ENCODE data around the gene PRXL2B.
"Not testable (repeated sequence)": the region's sequence is repeated elsewhere in the genome, so short reads cannot be mapped to it uniquely, and the experiment has no call there.

The PRXL2B gene

GRCh38 chr1:2564815-2565374, 21.7 kb upstream of the PRXL2B start:
- DNase-seq: no peak

GRCh38 chr1:2566101-2567045, 20.2 kb upstream of the PRXL2B start:
- no peak for DNase-seq

DNA sequence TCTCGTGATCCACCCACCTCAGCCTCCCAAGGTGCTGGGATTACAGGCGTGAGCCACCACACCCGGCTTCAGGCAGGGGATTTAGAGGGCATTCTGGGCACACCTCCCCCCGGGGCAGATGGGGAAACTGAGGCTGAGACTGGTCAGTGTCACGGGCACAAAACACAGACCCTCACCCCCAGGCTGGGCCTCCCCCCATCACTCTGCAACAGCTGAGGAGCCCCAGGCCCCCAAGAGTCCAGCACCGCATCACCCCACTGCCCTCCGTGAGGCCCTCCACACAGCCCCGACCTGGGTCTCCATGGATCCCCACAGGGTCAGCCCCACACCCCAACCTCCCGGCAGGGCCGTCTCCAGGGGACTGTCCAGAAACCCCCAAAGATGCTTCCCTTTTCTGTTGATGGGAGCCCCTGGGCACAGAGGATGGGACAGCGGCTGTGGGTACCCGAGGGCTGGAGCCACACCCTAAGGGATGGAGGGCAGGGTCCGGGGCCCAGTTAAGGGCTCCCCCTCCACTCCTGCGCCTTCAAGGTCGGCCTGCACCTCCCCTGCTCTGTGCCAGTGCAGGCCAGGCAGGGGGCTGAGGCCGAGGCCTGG, 19.4 kb upstream of the PRXL2B start:
- DNase-seq: no peak

DNA sequence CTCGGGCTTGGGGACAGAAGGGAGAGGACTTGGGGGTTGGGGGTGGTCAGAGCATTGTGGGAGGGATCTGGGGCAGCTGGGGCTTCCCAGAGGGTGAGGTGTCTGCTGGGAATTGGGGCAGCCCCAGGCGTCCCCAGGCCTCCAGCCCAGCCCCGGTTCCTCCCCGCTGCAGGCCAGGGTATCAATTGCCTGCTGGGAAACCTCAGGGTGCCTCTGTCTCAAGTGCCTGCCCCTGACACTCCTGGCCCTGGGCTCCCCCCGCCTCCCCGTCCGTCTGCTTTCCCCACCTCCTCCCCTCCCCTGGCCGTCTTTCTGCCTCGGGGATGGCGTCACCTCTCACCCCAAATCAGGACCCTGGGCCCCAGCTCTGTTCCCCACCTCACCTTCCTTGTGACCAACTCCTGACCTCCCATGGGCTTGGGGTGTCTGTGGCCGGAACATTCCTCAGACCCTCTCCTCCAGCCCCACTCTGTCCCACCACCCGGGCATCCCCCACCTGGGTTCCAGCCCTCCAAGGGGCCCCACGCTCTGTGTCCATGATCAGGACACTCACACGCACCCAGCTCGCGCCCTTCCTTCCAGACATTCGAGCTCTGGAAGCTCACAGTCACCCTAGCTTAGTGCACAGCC, 18.3 kb upstream of the PRXL2B start:
- not testable (repeated sequence) for DNase-seq

- no peak for DNase-seq
Measured at GRCh38 chr1:2569060-2569459, 17.5 kb upstream of the PRXL2B start.

GRCh38 chr1:2569703-2570102, 16.9 kb upstream of the PRXL2B start:
- not testable (repeated sequence) for DNase-seq

DNA sequence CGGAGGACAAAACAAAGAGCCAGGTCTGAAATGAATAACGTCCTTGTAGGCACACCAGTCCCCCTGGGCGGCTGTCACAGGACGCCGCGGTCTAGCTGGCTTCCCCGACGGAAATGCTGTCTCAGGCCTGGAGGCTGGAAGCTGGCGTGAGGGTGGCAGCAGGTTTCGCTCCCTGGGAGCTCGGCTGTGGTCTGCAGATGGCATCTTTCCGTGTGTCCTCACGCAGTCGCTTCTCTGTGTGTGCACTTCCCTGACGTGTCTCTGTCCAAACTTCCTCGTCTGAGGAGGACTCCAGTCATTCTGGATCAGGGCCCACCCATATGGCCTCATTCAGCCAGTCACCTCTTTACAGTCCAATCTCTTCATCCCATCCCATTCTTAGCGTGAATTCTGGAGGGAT, 16.2 kb upstream of the PRXL2B start:
- DNase-seq: no peak

DNA sequence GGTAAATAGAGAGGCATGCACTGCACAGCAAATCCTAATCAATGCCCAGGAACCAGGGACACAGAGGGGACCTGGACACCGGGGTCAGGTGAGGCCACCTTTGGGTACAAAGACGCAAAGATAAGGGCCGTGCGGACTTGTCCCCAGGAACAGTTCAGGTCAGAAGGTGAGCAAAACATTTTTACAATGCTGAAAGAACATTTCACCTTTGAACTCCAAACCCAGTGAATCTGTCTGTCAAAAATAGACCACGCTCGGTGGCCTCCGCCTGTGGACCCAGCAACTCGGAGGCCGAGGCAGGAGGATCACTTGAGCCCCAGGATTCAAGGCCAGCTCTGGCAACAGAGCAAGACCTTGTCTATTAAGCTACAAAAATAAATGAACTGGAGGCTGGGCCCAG, 15.2 kb upstream of the PRXL2B start:
- DNase-seq: no peak

DNA sequence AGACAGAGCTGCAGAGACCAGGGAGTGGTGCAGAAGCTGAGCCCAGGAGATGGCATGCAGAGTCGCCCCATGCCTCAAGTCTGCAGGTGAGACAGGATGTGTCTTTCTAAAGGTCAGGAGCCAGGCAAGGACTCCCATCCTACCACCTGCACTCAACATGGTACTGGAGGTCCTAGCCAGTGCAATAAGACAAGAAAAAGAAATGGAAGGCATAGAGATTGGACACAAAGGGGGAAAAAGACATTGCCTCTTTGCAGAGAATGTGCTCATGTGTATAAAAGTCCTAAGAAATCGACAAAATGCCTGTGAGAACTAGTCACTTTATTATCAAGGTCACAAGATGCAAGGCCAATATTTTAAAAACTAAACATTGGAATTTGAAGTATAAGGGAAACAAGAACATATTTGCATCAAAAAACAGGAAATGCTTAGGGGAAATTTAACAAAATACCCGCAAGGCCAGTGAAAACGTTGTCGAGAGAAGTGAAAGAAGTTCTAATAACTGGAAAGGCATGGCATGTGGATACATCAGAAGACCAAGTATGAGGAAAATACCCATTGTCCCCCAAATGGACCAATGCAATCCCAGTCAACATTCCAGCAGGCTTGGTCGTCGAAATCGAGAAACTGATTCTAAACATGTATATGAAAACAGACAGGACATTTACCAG, 13.2 kb upstream of the PRXL2B start:
- no peak for DNase-seq

GRCh38 chr1:2574350-2574749, 12.2 kb upstream of the PRXL2B start:
- DNase-seq: no peak

- DNase-seq: no peak
Measured at GRCh38 chr1:2575801-2576663, 10.5 kb upstream of the PRXL2B start.

GRCh38 chr1:2577565-2578075, 9.0 kb upstream of the PRXL2B start:
- DNase-seq: peak; percentile 73 to 75

DNA sequence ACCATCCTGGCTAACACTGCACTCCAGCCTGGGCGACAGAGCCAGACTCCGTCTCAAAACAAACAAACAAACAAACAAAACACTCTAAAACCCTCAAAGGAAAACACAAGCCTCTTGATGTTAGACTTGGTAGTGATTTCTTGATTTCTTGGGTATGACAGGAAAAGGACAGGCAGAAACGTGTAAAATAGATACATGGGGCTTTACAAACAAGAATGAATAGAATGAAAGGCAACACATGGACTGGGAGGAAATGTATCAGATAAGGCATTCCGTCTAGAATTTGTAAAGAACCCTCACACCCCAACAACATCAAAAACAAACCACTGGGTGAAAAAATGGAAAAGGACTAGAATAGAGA, 7.8 kb upstream of the PRXL2B start:
- no peak for DNase-seq

- no peak for DNase-seq
Measured at GRCh38 chr1:2580691-2581090, 5.9 kb upstream of the PRXL2B start.

DNA sequence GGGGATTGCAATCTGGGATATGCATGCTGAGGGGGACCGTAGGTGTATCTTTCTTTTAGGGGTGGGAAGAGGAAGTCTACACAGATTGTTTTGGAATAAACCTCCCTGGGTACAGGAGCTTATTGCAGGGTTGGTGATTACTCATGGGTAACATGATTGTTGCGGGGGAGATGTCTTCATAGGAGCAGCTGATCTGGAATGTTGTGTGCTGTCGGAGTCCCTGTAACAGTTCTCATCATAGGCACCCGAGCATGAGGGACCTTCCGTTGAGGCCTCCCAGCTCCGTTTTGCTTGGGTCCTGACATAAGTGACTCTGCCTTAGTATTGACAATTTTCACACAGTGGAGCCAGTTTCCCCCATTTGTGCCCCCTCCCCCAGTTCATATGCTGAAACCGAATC, 4.2 kb upstream of the PRXL2B start:
- DNase-seq: no peak

DNA sequence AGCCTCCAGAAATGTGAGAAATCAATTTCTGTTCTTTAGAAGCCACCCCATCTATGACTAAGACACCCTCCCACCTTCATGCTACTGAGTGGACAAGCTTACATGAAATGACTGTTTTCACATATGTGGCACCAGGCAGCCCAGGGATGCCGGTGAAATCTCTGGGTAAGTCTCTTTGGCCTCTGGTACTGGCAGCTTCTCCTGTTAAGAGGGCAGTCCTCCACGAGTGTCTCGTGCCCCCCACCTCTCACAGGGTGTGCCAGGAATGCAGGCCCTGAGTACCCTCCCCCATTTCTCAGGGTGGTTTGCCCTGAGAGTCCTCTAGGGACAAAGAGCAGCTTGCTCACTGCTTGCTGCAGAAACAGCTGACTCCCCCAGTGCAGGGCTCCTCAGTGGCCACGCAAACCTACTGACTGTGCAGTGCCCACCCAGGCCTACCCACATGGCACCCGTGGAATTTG, 3.2 kb upstream of the PRXL2B start:
- DNase-seq: peak; percentile 58 to 61

DNA sequence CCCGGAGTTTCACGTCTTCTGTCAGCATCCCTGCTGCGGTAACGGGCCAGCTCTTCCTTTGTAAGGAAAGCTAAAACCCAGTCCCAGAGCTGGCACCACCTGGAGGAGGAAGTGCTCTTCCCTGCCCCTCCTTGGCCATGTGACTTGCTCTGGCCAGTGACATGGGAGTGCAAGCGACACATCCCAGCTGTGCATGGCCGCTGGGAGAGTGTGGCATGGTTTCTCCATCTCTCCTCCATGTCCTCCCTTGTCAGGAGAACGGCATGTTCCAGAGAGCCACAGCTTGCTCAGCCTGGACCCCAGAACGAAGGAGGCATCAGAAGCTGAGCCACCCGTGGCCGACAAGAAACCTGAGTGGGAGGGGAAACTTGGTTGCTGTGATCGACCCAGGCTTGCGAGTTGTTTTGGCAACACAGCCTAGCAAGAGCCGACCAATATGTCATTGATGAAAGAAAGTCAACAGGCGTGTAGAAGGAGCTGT, 2.7 kb upstream of the PRXL2B start:
- no peak for DNase-seq

- no peak for DNase-seq
Measured at GRCh38 chr1:2584686-2585317, 1.8 kb upstream of the PRXL2B start.

DNA sequence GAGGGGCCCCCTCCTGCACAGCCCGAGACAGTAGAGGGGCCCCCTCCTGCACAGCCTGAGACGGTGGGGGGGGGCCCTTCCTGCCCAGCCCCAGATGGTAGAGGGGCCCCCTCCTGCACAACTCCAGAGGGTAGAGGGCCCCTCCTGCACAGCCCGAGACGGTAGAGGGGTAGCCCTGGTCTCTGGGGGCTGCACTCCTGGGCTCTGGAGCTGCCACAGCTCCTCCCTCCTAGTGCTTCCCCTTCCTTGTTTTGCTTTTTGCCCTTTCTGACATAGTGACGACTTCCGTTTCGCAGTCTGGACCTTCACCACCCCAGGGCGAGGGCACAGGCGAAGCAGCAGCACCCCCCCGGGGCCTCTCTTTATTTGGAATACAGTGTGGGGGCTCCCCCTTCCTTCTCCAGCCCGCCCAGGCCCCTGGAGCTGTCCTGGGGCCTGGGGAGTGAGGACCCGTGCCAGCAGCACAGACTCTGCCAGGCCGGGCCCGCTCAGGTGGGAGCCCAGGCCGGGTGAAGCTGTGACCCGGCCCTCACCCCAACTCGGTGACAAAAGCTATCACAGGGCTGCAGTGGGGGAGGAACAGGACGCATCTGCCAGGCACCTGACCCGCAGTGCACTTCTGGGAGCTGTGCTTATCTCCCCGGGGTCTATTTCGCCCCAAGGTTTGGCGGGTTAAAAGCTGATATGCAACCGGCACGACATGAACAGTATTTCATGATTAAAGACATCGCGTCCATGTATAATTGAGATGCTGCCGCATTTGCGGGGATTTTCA, 1.1 kb upstream of the PRXL2B start:
- peak; percentile 75 to 78 for DNase-seq

All from activated T-cell treated with anti-CD3 and anti-CD28 coated beads, Interleukin-2, amount 50 U/mL, for 48 hours (primary cell).